HG03521 (cell line): ENCODE data around the gene DNAI2.

Experiments used
- ATAC-seq: cut with Tn5 transposase; IDR thresholded peaks from one replicate; pipeline ENCODE4 v1.9.1; 2021; ENCODE audit warnings: mild to moderate bottlenecking, moderate library complexity; ENCODE audit not compliant: unreplicated experiment

The DNAI2 gene

GRCh38 chr17:74358697-74359096 is 84.7 kb downstream of the DNAI2 start:
- no peak for ATAC-seq

- no peak for ATAC-seq
Measured at GRCh38 chr17:74359916-74360315, 85.9 kb downstream of the DNAI2 start.

DNA sequence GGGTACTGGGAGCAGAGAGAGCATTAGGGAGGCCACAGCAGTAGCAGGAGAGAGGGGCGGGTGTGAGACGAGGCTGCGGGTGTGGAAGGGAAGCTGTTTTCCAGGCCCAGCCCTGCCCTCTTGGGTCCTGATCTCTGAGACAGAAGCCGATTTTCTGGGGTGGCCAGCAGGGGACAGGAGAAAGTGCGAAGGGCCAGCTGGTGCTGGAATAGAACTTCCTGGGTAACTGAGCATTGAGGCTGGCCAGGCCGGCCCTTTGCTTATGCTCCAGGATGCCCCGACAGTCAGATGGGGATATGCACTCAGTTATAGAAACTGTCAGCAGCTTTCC is 86.8 kb downstream of the DNAI2 start:
- no peak for ATAC-seq

DNA sequence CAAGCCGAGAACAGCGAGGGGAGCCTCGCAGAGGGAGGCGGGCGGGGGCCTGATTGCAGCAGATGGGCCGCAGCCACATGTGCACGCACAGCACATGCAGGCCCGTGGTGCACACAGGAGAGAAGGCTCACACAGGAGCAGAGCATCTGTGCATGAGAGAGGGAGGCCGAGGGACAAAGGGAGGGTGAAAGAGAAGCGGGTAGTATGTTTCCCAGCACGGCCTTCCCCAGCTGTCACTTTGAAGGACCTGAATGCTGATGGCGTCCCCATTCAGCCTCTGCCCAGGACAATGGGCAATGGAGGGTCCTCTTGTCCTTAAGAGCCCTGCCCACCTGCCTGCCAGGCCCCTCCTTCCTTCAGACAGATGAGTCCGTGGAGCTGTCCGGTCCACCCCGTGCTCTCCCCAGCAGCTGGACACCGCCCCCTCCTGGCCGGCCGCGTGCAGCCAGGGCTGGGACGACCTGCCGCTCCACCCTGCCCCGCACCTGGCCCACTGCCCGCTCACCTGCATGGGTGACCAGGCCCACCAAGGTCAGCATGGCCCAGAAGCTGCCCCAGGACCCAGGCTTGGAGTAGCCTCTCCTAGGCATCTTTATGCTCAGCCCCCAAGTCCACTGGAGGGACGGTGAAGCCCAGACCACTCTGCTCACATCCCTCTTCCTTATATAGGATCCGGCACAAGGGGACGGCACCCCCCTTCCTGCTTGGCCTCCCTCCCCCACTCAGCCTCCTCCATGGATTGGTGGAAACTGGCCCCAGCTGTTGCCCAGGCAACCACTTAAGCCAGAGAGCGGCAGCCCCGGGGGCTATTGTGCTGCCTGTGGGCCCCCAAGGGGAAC is 87.4 kb downstream of the DNAI2 start, which contains the start of gene BTBD17:
Gene BTBD17 (minus strand): TSS at position 639 of the 839 bp plus-strand sequence. CDS start 49 bp downstream, at position 590.
- ATAC-seq: no peak

DNA sequence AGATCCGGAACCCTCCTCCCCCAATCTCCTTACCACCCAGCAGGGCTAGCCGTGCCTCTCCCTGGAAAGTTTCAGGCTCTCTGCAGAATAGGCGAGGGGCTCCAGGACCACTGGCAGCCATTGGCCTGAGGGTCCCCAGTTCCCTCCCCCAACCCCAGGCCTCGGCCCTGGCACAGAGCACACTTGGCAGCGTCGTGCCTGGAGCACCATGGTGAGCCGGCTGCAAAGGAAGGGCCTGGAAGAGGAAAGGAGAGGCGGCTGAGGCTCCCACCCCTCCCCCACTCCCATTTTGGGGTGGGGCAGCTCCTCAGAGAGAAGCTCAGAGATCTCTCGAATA is 88.0 kb downstream of the DNAI2 start:
- no peak for ATAC-seq

- no peak for ATAC-seq
Measured at GRCh38 chr17:74362810-74363498, 88.9 kb downstream of the DNAI2 start.
